ENCODE measurements around the gene TRIM68.

Gene TRIM68

GRCh38 chr11:4551346-4551979 is 56.6 kb downstream of the TRIM68 start:
- TF ChIP-seq, protein P1, sequence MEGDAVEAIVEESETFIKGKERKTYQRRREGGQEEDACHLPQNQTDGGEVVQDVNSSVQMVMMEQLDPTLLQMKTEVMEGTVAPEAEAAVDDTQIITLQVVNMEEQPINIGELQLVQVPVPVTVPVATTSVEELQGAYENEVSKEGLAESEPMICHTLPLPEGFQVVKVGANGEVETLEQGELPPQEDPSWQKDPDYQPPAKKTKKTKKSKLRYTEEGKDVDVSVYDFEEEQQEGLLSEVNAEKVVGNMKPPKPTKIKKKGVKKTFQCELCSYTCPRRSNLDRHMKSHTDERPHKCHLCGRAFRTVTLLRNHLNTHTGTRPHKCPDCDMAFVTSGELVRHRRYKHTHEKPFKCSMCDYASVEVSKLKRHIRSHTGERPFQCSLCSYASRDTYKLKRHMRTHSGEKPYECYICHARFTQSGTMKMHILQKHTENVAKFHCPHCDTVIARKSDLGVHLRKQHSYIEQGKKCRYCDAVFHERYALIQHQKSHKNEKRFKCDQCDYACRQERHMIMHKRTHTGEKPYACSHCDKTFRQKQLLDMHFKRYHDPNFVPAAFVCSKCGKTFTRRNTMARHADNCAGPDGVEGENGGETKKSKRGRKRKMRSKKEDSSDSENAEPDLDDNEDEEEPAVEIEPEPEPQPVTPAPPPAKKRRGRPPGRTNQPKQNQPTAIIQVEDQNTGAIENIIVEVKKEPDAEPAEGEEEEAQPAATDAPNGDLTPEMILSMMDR (IDR thresholded peaks at IDR 0.05; ENCODE audit: low read length, missing control alignments) = peak; percentile 20
- no peak overlapping the region for H3K4me3 ChIP-seq (replicated peaks; ENCODE audit: low read depth, low read length)

More at GRCh38 chr11:4551346-4551979, 56.6 kb downstream of the TRIM68 start:
- DNase-seq (ENCODE audit: low read depth) = peak; percentile 4

Data from fibroblast of pulmonary artery (primary cell).